ENCODE measurements around the gene PSMB3. TPM values are rescaled to one million over a fixed set of nuclear protein-coding genes. Genes with fewer than 3 reads are reported as not detected.

Gene PSMB3
- total and polyA plus RNA-seq, 9 of the 15 experiments (the other 6 are each of a cell fraction or from before 2014, with no cell fraction given) = 460 to 2,775 (median 574) TPM

- H3K9ac ChIP-seq (ENCODE audit: insufficient read depth in 1 of 2, low read depth in 2 of 2, low read length in 2 of 2) = peak within 1 kb of the TSS; percentile 93 to 96
- H3K9me3 ChIP-seq (replicated peaks; ENCODE audit: control insufficient read depth, insufficient read depth, low read depth, low read length) = no peaks in the 10 kb centered on the region
- ChIA-PET CTCF (ENCODE audit: low intra/inter-chr PET ratio) (no interaction called here), POLR2A (interaction anchor here (0.8 to 2.9 kb wide), 5 partner anchors 25 to 55 kb away, joined by 4 to 10 read pairs (median 4); partner anchors contain the start of genes CWC25 and RPL23)
- peaks cover 37% of the 10 kb centered on the region for H3K79me2 ChIP-seq (ENCODE audit: control insufficient read depth, insufficient read depth, low read length)
- peaks cover 10% of the 10 kb centered on the region; the same call in 1 of the 2 replicates for H4K20me1 ChIP-seq (replicated peaks; ENCODE audit: control insufficient read depth, insufficient read depth, low read length)
- FAIRE-seq (no peak), DNase-seq (ENCODE audit: extremely low read depth in 1 of 4, low spot score in 3 of 4) (peak; percentile 97 to 98 (median 97)), ATAC-seq (peak; percentile 93)
- H3K4me3 ChIP-seq = peak within 1 kb of the TSS; percentile 87
- H3K27me3 ChIP-seq (ENCODE audit: control insufficient read depth in 2 of 2, insufficient read depth in 2 of 2, low read length in 2 of 2) = no peaks in the 10 kb centered on the region
- H3K36me3 ChIP-seq (ENCODE audit: control insufficient read depth, insufficient read depth, low read length) = peaks cover 56% of the 10 kb centered on the region
- BruUV-seq (replicated peaks) = no TSS peak
- intact Hi-C loops (cut with micrococcal nuclease) = no loop called here
- H3K4me1 ChIP-seq (replicated peaks in 1 of 2; ENCODE audit: control insufficient read depth in 2 of 2, insufficient read depth in 2 of 2, low read length in 2 of 2) = peaks cover 20% of the 10 kb centered on the region in 2 experiments
- peak within 1 kb of the TSS; percentile 93 for H3K4me2 ChIP-seq (ENCODE audit: insufficient read depth, low read length)
- peak within 1 kb of the TSS; percentile 98 for H3K27ac ChIP-seq (ENCODE audit: extremely low read depth, low read depth, low read length)
- 0% methylated on average over 23 of the region's 76 CpGs for WGBS (ENCODE audit: insufficient coverage, low coverage, missing lambda C conversion rate)
- in situ Hi-C loops (cut with MboI) = no loop called here
- peak within 1 kb of the TSS; percentile 90 for H2AFZ ChIP-seq (ENCODE audit: low read depth, low read length)
- no peaks in the 10 kb centered on the region for H3K9me1 ChIP-seq (ENCODE audit: control insufficient read depth, insufficient read depth, low read length)
- TF ChIP-seq SPI1 (IDR thresholded peaks at IDR 0.05; ENCODE audit: borderline replicate concordance, low read depth, low read length) = 0 out of 2 replicates have a peak, but pooled peaks have one; percentile 24
- no peak for TF ChIP-seq CREB5 (CRISPR knock-in tag; IDR thresholded peaks at IDR 0.05)
- 0 out of 2 replicates have a peak, but pooled peaks have one; percentile 34 for TF ChIP-seq PML (IDR thresholded peaks at IDR 0.05; ENCODE audit: low read length)
- 0 out of 2 replicates have a peak, but pooled peaks have one; percentile 29 for TF ChIP-seq TCF7 (IDR thresholded peaks at IDR 0.05; ENCODE audit: borderline replicate concordance)
- peak; percentile 25; the same call in 1 of the 2 replicates for TF ChIP-seq THAP7 (CRISPR knock-in tag; IDR thresholded peaks at IDR 0.05)
- no peak for TF ChIP-seq ZNF224 (CRISPR knock-in tag; IDR thresholded peaks at IDR 0.05)
- peak; percentile 48; the same call in 1 of the 2 replicates for TF ChIP-seq FOSL1 (tag; conservative IDR thresholded peaks at IDR 0.05)
- TF ChIP-seq HES1 (IDR thresholded peaks at IDR 0.05; ENCODE audit: low read depth) = no peak
- no peak for TF ChIP-seq KDM2B (CRISPR knock-in tag; IDR thresholded peaks at IDR 0.05)
- TF ChIP-seq NR2C1 (IDR thresholded peaks at IDR 0.05) = no peak; the same call in 1 of the 2 replicates
- TF ChIP-seq NR2C1 (tag; IDR thresholded peaks at IDR 0.05) = no peak
- peak; percentile 47; the same call in 1 of the 2 replicates for TF ChIP-seq ZNF263 (CRISPR knock-in tag; IDR thresholded peaks at IDR 0.05; ENCODE audit: borderline replicate concordance)
- TF ChIP-seq POLR2B (IDR thresholded peaks at IDR 0.05; ENCODE audit: low read depth, partially characterized antibody) = peak; percentile 86
- no peak for TF ChIP-seq ZNF668 (CRISPR knock-in tag; IDR thresholded peaks at IDR 0.05)
- peak; percentile 23; the same call in 1 of the 2 replicates for TF ChIP-seq ETV5 (CRISPR knock-in tag; IDR thresholded peaks at IDR 0.05; ENCODE audit: low read depth)
- no peak for TF ChIP-seq MTA1 (IDR thresholded peaks at IDR 0.05; ENCODE audit: borderline replicate concordance)
- no peak for TF ChIP-seq BACH1 (tag; IDR thresholded peaks at IDR 0.05)
- TF ChIP-seq SMAD4 (CRISPR knock-in tag; conservative IDR thresholded peaks at IDR 0.05) = 0 out of 2 replicates have a peak, but pooled peaks have one; percentile 64
- peak; percentile 69; the same call in 1 of the 2 replicates for TF ChIP-seq ZBTB7A (IDR thresholded peaks at IDR 0.05; ENCODE audit: borderline replicate concordance, control insufficient read depth, low read depth, low read length)
- TF ChIP-seq EP400 (IDR thresholded peaks at IDR 0.05) = peak; percentile 95
These were observed 47.1 kb downstream of the PSMB3 start, which contains the start of gene PIP4K2B for GRCh38 chr17:38799501-38800236. Gene PIP4K2B, minus strand, starts transcription at chr17:38799556. Its CDS starts 132 bp downstream, at chr17:38799424.

All from K562 (cell line).